ENCODE data around the gene IGSF11. TPM values are rescaled to one million over a fixed set of nuclear protein-coding genes. Genes with fewer than 3 reads are reported as not detected.

The IGSF11 gene
- total and polyA plus RNA-seq, 10 donors: 0.05 to 1.1 (median 0.31) TPM; not detected in 4

- Histone ChIP-seq H3K27ac (no peak overlapping the region), H3K4me3 (no peak overlapping the region), H3K4me1 (no peaks in the 10 kb centered on the region), H3K9me3 (peaks cover 0 to 4% (median 0%) of the 10 kb centered on the region in 8 donors), H3K36me3 (no peaks in the 10 kb centered on the region), H3K27me3 (replicated peaks in 1 of 7) (no peaks in the 10 kb centered on the region)
- 70 to 86% (median 81%) methylated on average over 1 of the region's 1 CpG for WGBS, 5 donors
- intact Hi-C loops (cut with DNase I; ENCODE audit: low total_unique reads): no loop called here
- no peak for DNase-seq
- TF ChIP-seq POLR2AphosphoS5 (IDR thresholded peaks at IDR 0.05) (no peak), POLR2A (IDR thresholded peaks at IDR 0.05) (no peak)
- TF ChIP-seq, protein P1, sequence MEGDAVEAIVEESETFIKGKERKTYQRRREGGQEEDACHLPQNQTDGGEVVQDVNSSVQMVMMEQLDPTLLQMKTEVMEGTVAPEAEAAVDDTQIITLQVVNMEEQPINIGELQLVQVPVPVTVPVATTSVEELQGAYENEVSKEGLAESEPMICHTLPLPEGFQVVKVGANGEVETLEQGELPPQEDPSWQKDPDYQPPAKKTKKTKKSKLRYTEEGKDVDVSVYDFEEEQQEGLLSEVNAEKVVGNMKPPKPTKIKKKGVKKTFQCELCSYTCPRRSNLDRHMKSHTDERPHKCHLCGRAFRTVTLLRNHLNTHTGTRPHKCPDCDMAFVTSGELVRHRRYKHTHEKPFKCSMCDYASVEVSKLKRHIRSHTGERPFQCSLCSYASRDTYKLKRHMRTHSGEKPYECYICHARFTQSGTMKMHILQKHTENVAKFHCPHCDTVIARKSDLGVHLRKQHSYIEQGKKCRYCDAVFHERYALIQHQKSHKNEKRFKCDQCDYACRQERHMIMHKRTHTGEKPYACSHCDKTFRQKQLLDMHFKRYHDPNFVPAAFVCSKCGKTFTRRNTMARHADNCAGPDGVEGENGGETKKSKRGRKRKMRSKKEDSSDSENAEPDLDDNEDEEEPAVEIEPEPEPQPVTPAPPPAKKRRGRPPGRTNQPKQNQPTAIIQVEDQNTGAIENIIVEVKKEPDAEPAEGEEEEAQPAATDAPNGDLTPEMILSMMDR (IDR thresholded peaks at IDR 0.05 in 8 of 11, conservative IDR thresholded peaks at IDR 0.05 in 3 of 11): no peak
Observed at GRCh38 chr3:118949113-118949760, 85.4 kb downstream of the IGSF11 start.

DNA sequence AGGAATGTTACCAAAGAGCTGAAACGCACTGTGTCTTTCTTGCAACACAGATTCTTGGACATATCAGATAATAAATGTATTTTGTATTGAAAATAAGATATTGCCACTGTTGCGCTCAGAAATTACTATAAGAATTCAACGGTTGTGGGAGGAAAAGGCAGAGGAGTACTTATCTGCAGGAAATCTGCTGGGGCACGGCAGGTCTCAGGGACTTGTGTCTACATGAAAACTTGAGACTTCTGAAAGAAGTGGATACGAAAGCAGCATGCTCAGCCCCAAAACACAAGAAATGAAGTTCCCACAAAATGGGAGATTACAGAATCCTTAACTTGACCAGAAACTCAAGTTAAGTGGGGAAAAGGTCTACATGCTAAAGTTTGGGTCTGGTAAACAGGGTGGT, 86.5 kb downstream of the IGSF11 start:
- no peak for DNase-seq
- no peaks in the 10 kb centered on the region for H3K9me3 ChIP-seq
- TF ChIP-seq POLR2AphosphoS5 (IDR thresholded peaks at IDR 0.05) (no peak), POLR2A (IDR thresholded peaks at IDR 0.05) (no peak)
- TF ChIP-seq, protein P1 (IDR thresholded peaks at IDR 0.05 in 8 of 11, conservative IDR thresholded peaks at IDR 0.05 in 3 of 11): no peak
- intact Hi-C loops (cut with DNase I; ENCODE audit: low total_unique reads): no loop called here
- H3K27ac ChIP-seq: no peak overlapping the region
- H3K4me1 ChIP-seq: no peaks in the 10 kb centered on the region
- H3K27me3 ChIP-seq (replicated peaks in 1 of 7): no peaks in the 10 kb centered on the region
- H3K4me3 ChIP-seq: no peak overlapping the region
- 71 to 80% (median 73%) methylated on average over 5 of the region's 5 CpGs for WGBS, 5 donors
- H3K36me3 ChIP-seq: no peaks in the 10 kb centered on the region

DNA sequence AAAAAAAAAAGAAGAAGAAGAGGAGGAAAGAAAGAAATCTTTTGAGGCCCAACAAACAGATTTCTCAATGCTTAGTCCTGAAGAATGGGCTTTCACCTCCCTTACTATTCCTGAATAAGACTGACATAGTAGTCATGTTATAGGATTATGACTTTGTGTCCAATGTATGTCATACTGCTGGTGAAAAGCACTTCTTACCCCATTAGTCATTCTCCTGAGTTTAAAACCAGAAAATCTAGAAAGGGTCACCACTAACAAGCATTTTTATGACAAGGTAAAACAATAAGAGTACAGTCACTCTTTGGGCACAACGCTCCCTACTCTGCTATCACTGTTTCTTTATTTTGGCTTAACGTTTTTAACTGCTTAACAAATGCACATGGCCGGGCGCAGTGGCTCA, 88.2 kb downstream of the IGSF11 start:
- WGBS, 5 donors: 78 to 83% (median 79%) methylated on average over 4 of the region's 4 CpGs
- no peaks in the 10 kb centered on the region for H3K36me3 ChIP-seq
- H3K4me3 ChIP-seq: no peak overlapping the region
- no peak overlapping the region for H3K27ac ChIP-seq
- no peak for DNase-seq
- intact Hi-C loops (cut with DNase I; ENCODE audit: low total_unique reads): no loop called here
- H3K9me3 ChIP-seq: no peaks in the 10 kb centered on the region
- no peaks in the 10 kb centered on the region for H3K27me3 ChIP-seq (replicated peaks in 1 of 7)
- TF ChIP-seq, protein P1 (IDR thresholded peaks at IDR 0.05 in 8 of 11, conservative IDR thresholded peaks at IDR 0.05 in 3 of 11): no peak
- no peak for TF ChIP-seq POLR2AphosphoS5 (IDR thresholded peaks at IDR 0.05)
- H3K4me1 ChIP-seq: no peaks in the 10 kb centered on the region

DNA sequence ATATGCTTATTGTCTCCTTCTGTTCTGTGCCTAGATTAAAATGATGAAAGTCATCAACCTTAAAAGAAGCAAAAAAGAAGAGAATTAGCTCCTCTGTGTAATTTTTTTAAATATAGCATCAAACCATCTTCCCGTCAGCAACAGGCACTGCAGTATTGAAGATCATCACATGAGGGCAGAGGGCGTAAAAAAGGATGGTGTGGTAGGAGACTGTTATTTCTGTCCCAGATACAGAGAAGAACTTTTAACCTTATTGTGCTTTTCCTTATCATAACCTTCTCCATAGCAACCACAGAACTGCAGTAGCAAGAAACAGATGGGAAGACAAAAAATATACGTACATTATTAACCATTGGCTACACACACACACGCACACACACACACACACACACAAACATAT, 88.8 kb downstream of the IGSF11 start:
- no peaks in the 10 kb centered on the region for H3K27me3 ChIP-seq (replicated peaks in 1 of 7)
- H3K4me1 ChIP-seq: no peaks in the 10 kb centered on the region
- WGBS, 5 donors: 87 to 91% (median 89%) methylated on average over 4 of the region's 4 CpGs
- intact Hi-C loops (cut with DNase I; ENCODE audit: low total_unique reads): no loop called here
- TF ChIP-seq POLR2A (IDR thresholded peaks at IDR 0.05): no peak
- TF ChIP-seq, protein P1 (IDR thresholded peaks at IDR 0.05 in 8 of 11, conservative IDR thresholded peaks at IDR 0.05 in 3 of 11): no peak
- TF ChIP-seq POLR2AphosphoS5 (IDR thresholded peaks at IDR 0.05): no peak
- no peak overlapping the region for H3K4me3 ChIP-seq
- no peak overlapping the region for H3K27ac ChIP-seq
- H3K36me3 ChIP-seq: no peaks in the 10 kb centered on the region
- no peaks in the 10 kb centered on the region for H3K9me3 ChIP-seq
- no peak for DNase-seq
